ENCODE data around the gene HMGN2.

GRCh38 chr1:26478988-26479387 is 6.7 kb downstream of the HMGN2 start:
- TF ChIP-seq BACH2 (CRISPR knock-in tag; IDR thresholded peaks at IDR 0.05; ENCODE audit: borderline replicate concordance) (no peak), ISL1 (CRISPR knock-in tag; IDR thresholded peaks at IDR 0.05) (no peak), OSR1 (CRISPR knock-in tag; IDR thresholded peaks at IDR 0.05) (no peak), ARNTL (CRISPR knock-in tag; IDR thresholded peaks at IDR 0.05; ENCODE audit: borderline replicate concordance, low read depth) (no peak), ZFP3 (CRISPR knock-in tag; IDR thresholded peaks at IDR 0.05) (no peak), TCF4 (CRISPR knock-in tag; IDR thresholded peaks at IDR 0.05; ENCODE audit: borderline replicate concordance) (no peak), ZNF565 (CRISPR knock-in tag; conservative IDR thresholded peaks at IDR 0.05; ENCODE audit: low read depth) (no peak), ZC3H10 (CRISPR knock-in tag; IDR thresholded peaks at IDR 0.05) (no peak), CSRNP3 (CRISPR knock-in tag; IDR thresholded peaks at IDR 0.05) (no peak), TOX (CRISPR knock-in tag; IDR thresholded peaks at IDR 0.05; ENCODE audit: borderline replicate concordance) (no peak), POU6F1 (CRISPR knock-in tag; IDR thresholded peaks at IDR 0.05; ENCODE audit: borderline replicate concordance, low read depth) (no peak), PATZ1 (CRISPR knock-in tag; IDR thresholded peaks at IDR 0.05; ENCODE audit: borderline replicate concordance) (no peak)

Data from SK-N-SH treated with all-trans-retinoic acid at 6 μM for 48 hours (cell line).